HG03378 (cell line): ENCODE results near the gene URI1.

ENCODE experiments used
- ATAC-seq: cut with Tn5 transposase; IDR thresholded peaks from one replicate; pipeline ENCODE4 v1.9.1; 2021; ENCODE audit warnings: mild to moderate bottlenecking, moderate library complexity; ENCODE audit not compliant: unreplicated experiment

The URI1 gene

DNA sequence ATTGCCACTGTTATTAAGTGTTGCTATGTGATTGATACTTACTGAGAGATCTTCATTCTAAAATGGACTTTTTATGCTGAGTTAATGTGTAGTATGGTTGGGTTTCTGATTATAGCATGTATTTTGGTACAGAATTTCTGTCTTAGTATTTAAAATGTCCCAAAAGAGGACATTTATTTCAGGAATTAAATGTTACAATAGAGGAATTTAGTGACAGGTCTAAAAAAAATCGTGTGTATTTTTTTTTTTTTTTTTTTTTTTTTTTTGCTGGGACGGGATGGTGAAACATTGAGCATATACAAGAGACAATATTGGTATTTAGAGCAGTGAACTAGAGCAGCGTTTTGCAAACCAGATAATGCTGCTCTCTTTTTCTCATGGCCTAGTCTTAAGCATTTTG, 27.9 kb downstream of the URI1 start:
- no peak for ATAC-seq

DNA sequence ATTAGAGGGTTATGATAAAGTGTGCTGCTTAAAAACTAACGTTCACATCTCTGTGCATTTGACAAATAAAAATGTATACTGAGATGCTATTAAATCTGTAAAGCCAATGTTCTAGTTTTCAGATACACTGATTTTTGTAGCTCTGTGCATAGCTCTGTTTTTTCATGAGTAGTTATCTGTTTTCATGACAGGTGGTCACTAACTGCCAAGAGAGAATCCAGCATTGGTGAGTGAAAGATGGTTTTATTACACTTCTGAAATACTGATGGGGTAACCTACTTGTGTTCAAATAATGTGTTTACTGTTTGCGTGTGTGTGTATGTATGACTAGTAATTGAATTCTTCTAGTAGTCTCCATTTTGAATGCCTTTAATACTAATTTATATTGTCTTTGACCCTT, 29.0 kb downstream of the URI1 start:
- no peak for ATAC-seq

DNA sequence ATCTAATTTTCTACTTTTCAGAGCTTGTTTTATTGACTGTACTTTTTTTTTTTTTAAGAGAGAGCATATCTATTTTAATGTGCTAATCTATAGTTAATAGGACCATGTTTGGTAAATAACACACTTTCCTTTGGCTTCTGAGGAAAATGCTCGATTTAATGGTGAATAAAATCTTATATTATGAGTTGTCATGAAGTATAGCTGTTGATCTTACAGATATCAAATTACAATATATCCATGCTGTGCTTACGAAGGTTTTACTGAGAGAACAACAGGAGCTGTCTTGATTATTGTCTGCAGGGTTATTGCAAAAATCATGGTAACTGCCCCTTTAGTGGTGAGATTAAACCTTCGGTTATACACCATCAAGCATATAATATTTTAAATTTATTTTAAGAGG, 29.6 kb downstream of the URI1 start:
- ATAC-seq, result no peak

DNA sequence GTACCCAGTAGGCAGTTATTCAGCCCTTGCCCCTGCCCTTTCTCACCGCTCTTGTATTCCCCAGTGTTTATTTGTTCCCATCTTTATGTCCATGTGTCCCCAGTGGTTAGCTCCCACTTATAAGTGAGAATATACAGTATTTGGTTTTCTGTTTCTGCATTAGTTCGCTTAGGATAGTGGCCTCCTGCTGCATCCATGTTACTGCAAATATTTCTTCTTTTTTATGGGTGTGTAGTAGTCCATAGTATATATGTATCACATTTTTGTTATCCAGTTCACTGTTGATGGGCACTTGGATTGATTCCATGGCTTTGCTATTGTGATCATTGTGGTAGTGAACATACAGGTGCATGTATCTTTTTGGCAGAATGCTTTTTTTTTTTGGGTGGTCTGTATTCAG, 32.7 kb downstream of the URI1 start:
- no peak for ATAC-seq

DNA sequence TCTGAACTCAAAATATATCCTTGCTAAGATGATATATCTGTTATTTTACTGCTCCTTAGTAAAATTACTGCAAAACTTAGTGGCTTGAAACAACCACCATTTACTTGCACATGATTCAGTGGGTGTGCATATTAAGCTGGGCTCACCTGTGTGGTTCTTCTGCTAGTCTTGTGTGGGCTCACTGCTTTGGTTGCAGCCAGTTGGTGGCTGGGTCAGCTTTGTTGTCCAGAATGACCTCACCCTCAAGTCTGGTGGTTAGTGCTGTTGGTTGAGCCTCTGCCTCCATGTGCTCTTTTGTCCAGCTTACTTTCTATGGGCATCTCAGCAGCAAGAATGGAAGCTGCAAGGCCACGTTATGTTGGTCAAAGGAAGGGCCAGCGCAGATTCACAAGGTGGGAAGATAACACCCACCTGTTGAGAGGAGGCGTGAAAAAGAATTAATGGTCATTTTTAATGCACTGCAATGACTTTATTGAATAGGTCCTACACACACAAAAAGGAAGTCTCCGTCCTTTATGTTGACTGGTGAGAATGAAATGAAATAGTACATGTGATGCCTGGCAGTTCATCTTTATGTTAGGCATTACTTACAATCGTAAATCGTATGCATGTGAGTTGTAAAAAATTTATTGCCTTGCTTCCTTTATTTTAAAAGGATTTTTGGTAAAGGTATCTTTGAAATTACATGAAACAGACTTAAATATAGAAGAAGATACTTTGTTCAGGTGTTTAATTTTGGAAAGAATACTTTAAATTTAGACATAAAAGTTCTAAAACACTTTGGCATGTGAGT, 34.3 kb downstream of the URI1 start:
- no peak for ATAC-seq

- no peak for ATAC-seq
Measured at GRCh38 chr19:29978080-29978479, 36.0 kb downstream of the URI1 start.

GRCh38 chr19:29983568-29983967, 41.5 kb downstream of the URI1 start:
- ATAC-seq, result no peak

GRCh38 chr19:29985196-29985595, 43.2 kb downstream of the URI1 start:
- no peak for ATAC-seq

- ATAC-seq, result no peak
Measured at GRCh38 chr19:29988351-29988750, 46.3 kb downstream of the URI1 start.

GRCh38 chr19:29992233-29992867, 50.3 kb downstream of the URI1 start:
- no peak for ATAC-seq

GRCh38 chr19:29999490-29999889, 57.5 kb downstream of the URI1 start:
- ATAC-seq, result no peak

- no peak for ATAC-seq
Measured at GRCh38 chr19:30000862-30001261, 58.8 kb downstream of the URI1 start.

- no peak for ATAC-seq
Measured at GRCh38 chr19:30001301-30001700, 59.3 kb downstream of the URI1 start.

GRCh38 chr19:30001791-30002190, 59.8 kb downstream of the URI1 start:
- no peak for ATAC-seq

DNA sequence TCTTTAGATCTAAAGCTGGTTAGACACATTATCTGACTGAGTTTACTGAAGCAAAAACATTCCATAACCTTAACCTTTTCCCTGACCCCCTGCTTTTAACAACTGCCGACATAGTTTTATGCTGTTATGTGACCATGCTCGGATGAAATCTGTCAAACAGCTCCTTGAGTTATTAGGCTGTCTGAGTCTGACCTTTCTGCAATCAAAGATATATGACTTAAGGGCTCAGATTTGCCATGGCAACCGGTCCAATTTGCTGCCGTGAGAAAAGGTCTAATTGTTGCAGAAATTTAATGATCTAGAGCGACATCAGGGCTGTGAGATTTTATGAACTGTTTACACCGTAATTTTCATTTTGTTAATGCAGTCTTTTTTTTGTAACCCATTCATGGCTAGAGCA, 61.8 kb downstream of the URI1 start:
- ATAC-seq, result no peak

- ATAC-seq, result no peak
Measured at GRCh38 chr19:30004403-30004802, 62.4 kb downstream of the URI1 start.

GRCh38 chr19:30006207-30006606, 64.2 kb downstream of the URI1 start:
- no peak for ATAC-seq

- ATAC-seq, result no peak
Measured at GRCh38 chr19:30008169-30008568, 66.1 kb downstream of the URI1 start.

DNA sequence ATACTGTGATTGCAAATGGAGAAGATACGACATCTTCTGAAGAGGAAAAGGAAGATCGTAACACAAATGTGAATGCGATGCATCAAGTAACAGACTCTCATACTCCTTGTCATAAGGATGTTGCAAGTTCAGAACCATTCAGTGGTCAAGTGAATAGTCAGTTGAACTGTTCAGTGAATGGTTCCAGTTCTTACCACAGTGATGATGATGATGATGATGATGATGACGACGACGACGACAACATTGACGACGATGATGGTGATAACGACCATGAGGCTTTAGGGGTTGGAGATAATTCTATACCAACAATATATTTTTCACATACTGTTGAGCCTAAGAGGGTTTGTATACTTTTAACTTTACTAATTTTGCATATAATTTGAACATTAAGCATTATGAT, 67.0 kb downstream of the URI1 start:
- no peak for ATAC-seq

DNA sequence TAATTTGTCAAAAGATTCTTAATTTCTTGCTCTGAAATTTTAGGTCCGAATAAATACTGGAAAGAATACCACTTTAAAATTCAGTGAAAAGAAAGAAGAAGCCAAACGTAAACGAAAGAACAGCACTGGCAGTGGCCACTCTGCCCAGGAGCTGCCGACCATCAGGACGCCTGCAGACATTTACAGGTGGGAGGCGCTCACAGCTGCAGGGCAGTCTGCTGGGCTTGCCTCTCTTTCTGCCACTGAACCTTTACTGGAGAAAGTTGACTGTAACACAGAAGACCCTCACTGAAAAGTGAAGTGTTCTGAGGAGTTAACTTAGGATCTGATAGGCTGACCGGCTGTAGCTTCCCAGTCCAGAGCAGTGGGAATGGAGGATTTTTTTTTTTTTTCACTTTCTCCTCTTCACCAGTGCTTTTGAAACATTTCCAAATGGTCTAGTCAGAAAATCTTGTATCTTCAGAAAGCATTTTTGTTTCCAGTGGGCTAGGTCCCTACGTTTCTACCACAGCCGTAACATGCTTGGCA, 69.1 kb downstream of the URI1 start:
- ATAC-seq, result no peak

DNA sequence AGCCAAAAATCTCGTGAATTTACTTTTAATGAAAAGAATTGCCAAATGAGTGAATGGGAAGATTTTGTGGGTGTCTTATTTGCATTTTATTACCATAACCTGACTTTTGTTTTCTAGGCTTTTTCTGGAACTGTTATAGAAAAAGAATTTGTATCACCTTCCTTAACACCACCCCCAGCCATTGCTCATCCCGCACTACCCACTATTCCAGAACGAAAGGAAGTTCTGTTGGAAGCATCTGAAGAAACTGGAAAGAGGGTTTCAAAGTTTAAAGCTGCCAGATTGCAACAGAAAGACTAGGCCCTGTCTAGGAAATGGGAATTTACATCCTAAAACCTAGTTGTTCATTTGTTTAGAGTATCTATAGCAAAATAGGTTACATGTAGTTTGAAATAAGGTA, 72.7 kb downstream of the URI1 start:
- ATAC-seq, result no peak

- ATAC-seq, result peak; percentile 87
Measured at GRCh38 chr19:30017172-30017571, 75.1 kb downstream of the URI1 start.
